ENCODE data around the gene DDX54.
A peak's percentile ranks its signal among the peaks of the same experiment; 100 is the strongest.
"Not testable (repeated sequence)": the region's sequence is repeated elsewhere in the genome, so short reads cannot be mapped to it uniquely, and the experiment has no call there.

The DDX54 gene

GRCh38 chr12:113220593-113221180, 35.4 kb upstream of the DDX54 start:
- peak; percentile 12 for DNase-seq

- no peak for DNase-seq
These were observed 30.7 kb upstream of the DDX54 start for GRCh38 chr12:113216027-113216426.

GRCh38 chr12:113214895-113215400, 29.7 kb upstream of the DDX54 start:
- peak; percentile 23 for DNase-seq

GRCh38 chr12:113211160-113211559, 25.9 kb upstream of the DDX54 start:
- DNase-seq, result no peak

- peak; percentile 73 for DNase-seq
These were observed 23.0 kb upstream of the DDX54 start for GRCh38 chr12:113208041-113208934.

GRCh38 chr12:113207613-113208040, 22.3 kb upstream of the DDX54 start:
- DNase-seq, result peak; percentile 18

GRCh38 chr12:113206802-113207201, 21.5 kb upstream of the DDX54 start:
- not testable (repeated sequence) for DNase-seq

GRCh38 chr12:113204804-113205203, 19.5 kb upstream of the DDX54 start:
- no peak for DNase-seq

- no peak for DNase-seq
These were observed 18.8 kb upstream of the DDX54 start for GRCh38 chr12:113203852-113204760.

- no peak for DNase-seq
These were observed 17.2 kb upstream of the DDX54 start for GRCh38 chr12:113202300-113203075.

- no peak for DNase-seq
These were observed 16.2 kb upstream of the DDX54 start for GRCh38 chr12:113201187-113202177.

- no peak for DNase-seq
These were observed 14.9 kb upstream of the DDX54 start for GRCh38 chr12:113200021-113200797.

GRCh38 chr12:113198296-113198695, 13.0 kb upstream of the DDX54 start:
- no peak for DNase-seq

GRCh38 chr12:113197518-113198077, 12.3 kb upstream of the DDX54 start:
- no peak for DNase-seq

GRCh38 chr12:113196990-113197389, 11.7 kb upstream of the DDX54 start:
- peak; percentile 79 for DNase-seq

- DNase-seq, result no peak
These were observed 11.3 kb upstream of the DDX54 start for GRCh38 chr12:113196582-113196981.

GRCh38 chr12:113195598-113195997, 10.3 kb upstream of the DDX54 start:
- no peak for DNase-seq

- no peak for DNase-seq
These were observed 9.7 kb upstream of the DDX54 start for GRCh38 chr12:113194971-113195391.

GRCh38 chr12:113191227-113191626, 5.9 kb upstream of the DDX54 start:
- DNase-seq, result no peak

- DNase-seq, result no peak
These were observed 5.5 kb upstream of the DDX54 start for GRCh38 chr12:113190761-113191160.
